ENCODE results near the gene PPP4C. TPM values are rescaled to one million over a fixed set of nuclear protein-coding genes. Genes with fewer than 3 reads are reported as not detected.

Gene PPP4C
- total RNA-seq, 4 donors from 2014 or later = 43.7 to 79.4 (median 56.6) TPM

- TF ChIP-seq POLR2A (IDR thresholded peaks at IDR 0.05) (no peak), CTCF (IDR thresholded peaks at IDR 0.05) (peak; percentile 9 to 39 (median 28))
- Histone ChIP-seq H3K9me3 (no peaks in the 10 kb centered on the region), H3K4me1 (no peaks in the 10 kb centered on the region), H3K27ac (no peak overlapping the region), H3K36me3 (no peaks in the 10 kb centered on the region), H3K27me3 (no peaks in the 10 kb centered on the region), H3K4me3 (no peak overlapping the region)
- no peak for DNase-seq
These were observed 34.0 kb upstream of the PPP4C start for GRCh38 chr16:30041841-30042240.

GRCh38 chr16:30046178-30046577, 29.6 kb upstream of the PPP4C start:
- H3K9me3 ChIP-seq = no peaks in the 10 kb centered on the region

GRCh38 chr16:30046588-30046987, 29.2 kb upstream of the PPP4C start:
- TF ChIP-seq CTCF (IDR thresholded peaks at IDR 0.05) = no peak
- no peak for TF ChIP-seq POLR2A (IDR thresholded peaks at IDR 0.05)
- H3K27me3 ChIP-seq = no peaks in the 10 kb centered on the region

More at GRCh38 chr16:30046178-30046577, 29.6 kb upstream of the PPP4C start:
- Histone ChIP-seq H3K4me3 (no peak overlapping the region), H3K27ac (no peak overlapping the region), H3K27me3 (no peaks in the 10 kb centered on the region), H3K4me1 (no peaks in the 10 kb centered on the region), H3K36me3 (no peaks in the 10 kb centered on the region)
- no peak for DNase-seq
- TF ChIP-seq CTCF (IDR thresholded peaks at IDR 0.05) (no peak), POLR2A (IDR thresholded peaks at IDR 0.05) (no peak)

GRCh38 chr16:30049871-30050270, 25.9 kb upstream of the PPP4C start:
- H3K36me3 ChIP-seq = no peaks in the 10 kb centered on the region
- TF ChIP-seq CTCF (IDR thresholded peaks at IDR 0.05) (no peak), POLR2A (IDR thresholded peaks at IDR 0.05) (no peak)
- peaks cover 0 to 13% (median 6%) of the 10 kb centered on the region in 4 donors for H3K4me1 ChIP-seq
- no peak overlapping the region for H3K27ac ChIP-seq
- no peaks in the 10 kb centered on the region for H3K9me3 ChIP-seq
- no peaks in the 10 kb centered on the region for H3K27me3 ChIP-seq
- no peak for DNase-seq
- no peak overlapping the region for H3K4me3 ChIP-seq

More at GRCh38 chr16:30046588-30046987, 29.2 kb upstream of the PPP4C start:
- H3K9me3 ChIP-seq = no peaks in the 10 kb centered on the region
- DNase-seq = no peak
- no peaks in the 10 kb centered on the region for H3K4me1 ChIP-seq
- no peak overlapping the region for H3K4me3 ChIP-seq
- H3K27ac ChIP-seq = no peak overlapping the region
- H3K36me3 ChIP-seq = no peaks in the 10 kb centered on the region

- Histone ChIP-seq H3K4me3 (no peak overlapping the region), H3K27me3 (no peaks in the 10 kb centered on the region), H3K9me3 (no peaks in the 10 kb centered on the region), H3K4me1 (peaks cover 0 to 23% (median 6%) of the 10 kb centered on the region in 4 donors), H3K36me3 (no peaks in the 10 kb centered on the region), H3K27ac (no peak overlapping the region)
- TF ChIP-seq POLR2A (IDR thresholded peaks at IDR 0.05) (no peak), CTCF (IDR thresholded peaks at IDR 0.05) (no peak)
- DNase-seq = no peak
These were observed 24.3 kb upstream of the PPP4C start for GRCh38 chr16:30051518-30051917.

All from Peyer's patch (tissue), 4 donors.